ENCODE results near the gene MCU.

DNA sequence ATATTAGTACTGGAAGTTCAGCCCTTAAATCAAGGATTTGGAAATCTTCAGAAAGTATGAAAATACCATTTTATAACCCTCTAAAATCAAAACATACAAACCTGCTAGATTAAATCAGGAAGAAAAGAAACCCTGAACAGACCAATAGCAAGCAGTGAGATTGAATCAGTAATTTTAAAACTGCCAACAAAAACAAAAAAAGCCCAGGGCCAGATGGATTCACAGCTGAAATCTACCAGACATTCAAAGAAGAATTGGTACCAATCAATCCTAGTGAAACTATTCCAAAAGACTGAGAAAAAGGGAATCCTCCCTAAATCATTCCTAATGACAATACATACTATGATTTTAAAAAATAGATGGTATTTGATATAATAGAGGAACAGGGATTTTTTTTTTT is 70.1 kb downstream of the MCU start:
- TF ChIP-seq, protein P1, sequence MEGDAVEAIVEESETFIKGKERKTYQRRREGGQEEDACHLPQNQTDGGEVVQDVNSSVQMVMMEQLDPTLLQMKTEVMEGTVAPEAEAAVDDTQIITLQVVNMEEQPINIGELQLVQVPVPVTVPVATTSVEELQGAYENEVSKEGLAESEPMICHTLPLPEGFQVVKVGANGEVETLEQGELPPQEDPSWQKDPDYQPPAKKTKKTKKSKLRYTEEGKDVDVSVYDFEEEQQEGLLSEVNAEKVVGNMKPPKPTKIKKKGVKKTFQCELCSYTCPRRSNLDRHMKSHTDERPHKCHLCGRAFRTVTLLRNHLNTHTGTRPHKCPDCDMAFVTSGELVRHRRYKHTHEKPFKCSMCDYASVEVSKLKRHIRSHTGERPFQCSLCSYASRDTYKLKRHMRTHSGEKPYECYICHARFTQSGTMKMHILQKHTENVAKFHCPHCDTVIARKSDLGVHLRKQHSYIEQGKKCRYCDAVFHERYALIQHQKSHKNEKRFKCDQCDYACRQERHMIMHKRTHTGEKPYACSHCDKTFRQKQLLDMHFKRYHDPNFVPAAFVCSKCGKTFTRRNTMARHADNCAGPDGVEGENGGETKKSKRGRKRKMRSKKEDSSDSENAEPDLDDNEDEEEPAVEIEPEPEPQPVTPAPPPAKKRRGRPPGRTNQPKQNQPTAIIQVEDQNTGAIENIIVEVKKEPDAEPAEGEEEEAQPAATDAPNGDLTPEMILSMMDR (IDR thresholded peaks at IDR 0.05) = no peak
- TF ChIP-seq EZH2 (IDR thresholded peaks at IDR 0.05) = no peak

Measured in neural progenitor cell (in vitro differentiated cells).